ENCODE data around the gene GCSAML. TPM values are rescaled to one million over a fixed set of nuclear protein-coding genes. Genes with fewer than 3 reads are reported as not detected.

The GCSAML gene
- total RNA-seq, 1 donor from 2014 or later = 2.7 TPM

DNA sequence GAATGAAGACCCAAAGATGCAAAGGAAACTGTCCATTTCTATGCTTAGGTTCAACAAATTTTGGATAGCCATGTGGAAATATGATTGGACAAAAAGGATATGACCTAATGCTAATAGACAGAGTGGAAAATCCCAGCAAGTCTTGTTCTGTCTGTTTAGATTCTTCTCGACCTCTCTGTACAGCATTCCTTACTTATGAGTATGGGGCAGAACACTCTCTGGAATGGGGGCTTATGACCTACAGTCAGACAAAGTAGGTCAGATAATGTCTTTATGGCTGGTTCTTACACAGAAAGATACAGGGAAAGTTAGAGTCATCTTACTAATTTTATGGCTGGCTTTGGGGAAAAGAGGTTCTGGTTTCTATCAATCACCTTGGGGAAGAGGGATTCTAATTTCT lies 2.8 kb downstream of the GCSAML start:
- ATAC-seq (no peak), DNase-seq (no peak)
- H3K9me3 ChIP-seq = no peaks in the 10 kb centered on the region
- no peaks in the 10 kb centered on the region for H3K36me3 ChIP-seq
- TF ChIP-seq, protein P1, sequence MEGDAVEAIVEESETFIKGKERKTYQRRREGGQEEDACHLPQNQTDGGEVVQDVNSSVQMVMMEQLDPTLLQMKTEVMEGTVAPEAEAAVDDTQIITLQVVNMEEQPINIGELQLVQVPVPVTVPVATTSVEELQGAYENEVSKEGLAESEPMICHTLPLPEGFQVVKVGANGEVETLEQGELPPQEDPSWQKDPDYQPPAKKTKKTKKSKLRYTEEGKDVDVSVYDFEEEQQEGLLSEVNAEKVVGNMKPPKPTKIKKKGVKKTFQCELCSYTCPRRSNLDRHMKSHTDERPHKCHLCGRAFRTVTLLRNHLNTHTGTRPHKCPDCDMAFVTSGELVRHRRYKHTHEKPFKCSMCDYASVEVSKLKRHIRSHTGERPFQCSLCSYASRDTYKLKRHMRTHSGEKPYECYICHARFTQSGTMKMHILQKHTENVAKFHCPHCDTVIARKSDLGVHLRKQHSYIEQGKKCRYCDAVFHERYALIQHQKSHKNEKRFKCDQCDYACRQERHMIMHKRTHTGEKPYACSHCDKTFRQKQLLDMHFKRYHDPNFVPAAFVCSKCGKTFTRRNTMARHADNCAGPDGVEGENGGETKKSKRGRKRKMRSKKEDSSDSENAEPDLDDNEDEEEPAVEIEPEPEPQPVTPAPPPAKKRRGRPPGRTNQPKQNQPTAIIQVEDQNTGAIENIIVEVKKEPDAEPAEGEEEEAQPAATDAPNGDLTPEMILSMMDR (IDR thresholded peaks at IDR 0.05) = no peak
- no peak overlapping the region for H3K4me3 ChIP-seq
- no peaks in the 10 kb centered on the region for H3K4me1 ChIP-seq
- no peaks in the 10 kb centered on the region for H3K27me3 ChIP-seq
- H3K27ac ChIP-seq = no peak overlapping the region
- intact Hi-C loops (cut with DNase I) = no loop called here

DNA sequence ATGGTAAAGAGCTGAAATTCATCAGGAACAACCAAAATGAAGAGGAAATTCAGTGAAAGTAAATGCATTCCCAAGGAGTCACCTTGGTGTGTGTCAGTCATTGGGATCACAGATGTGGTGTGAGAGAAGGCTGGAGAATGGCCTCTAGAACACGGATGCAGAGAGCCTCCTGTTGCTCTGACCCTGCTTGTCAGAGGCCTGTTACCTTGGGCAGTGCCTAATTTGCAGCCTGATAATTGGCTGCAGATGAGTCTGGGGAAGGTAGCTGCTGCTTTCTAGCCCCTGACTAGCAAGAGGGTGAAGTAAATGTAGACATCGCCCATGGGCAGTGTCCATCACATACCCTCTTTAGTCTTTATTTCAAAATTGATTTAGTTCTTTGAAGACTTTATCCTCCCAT lies 3.3 kb downstream of the GCSAML start:
- Histone ChIP-seq H3K4me1 (no peaks in the 10 kb centered on the region), H3K27ac (no peak overlapping the region), H3K4me3 (no peak overlapping the region), H3K27me3 (no peaks in the 10 kb centered on the region), H3K9me3 (no peaks in the 10 kb centered on the region), H3K36me3 (no peaks in the 10 kb centered on the region)
- intact Hi-C loops (cut with DNase I) = no loop called here
- no peak for DNase-seq
- TF ChIP-seq, protein P1 (IDR thresholded peaks at IDR 0.05) = no peak
- no peak for ATAC-seq

DNA sequence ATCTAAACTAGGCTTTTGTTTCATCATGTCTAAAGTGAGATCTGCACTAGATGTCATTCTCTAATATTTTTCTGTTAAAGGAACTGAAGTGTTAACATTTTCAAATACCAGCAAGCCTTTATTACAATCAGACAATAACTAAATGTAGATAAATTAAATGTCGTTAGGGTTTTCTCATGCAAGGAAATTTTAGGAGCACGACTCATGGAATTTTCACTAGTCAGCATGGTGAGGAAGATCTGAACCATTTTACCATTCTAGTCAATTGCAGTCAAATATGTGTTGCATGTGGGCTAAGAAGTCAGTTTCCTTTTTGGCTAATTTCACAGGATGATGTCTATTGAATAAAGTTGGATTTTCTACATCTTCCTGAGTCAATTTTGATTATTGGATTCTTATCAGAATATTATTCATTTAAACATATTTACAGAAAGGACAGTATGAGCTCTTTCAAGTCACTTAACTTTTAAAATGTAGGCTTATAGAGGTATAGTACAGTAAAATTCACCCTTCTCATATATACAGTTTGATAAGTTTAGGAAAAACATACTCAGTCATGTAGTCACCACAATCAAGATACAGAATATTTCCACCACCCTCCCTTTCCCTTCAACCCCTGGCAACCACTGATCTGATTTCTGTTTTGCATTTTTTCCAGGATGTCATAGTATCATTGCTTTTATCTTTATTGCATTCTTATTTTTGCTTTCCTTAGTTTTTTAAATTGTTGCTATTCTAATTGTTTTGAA lies 9.2 kb downstream of the GCSAML start:
- no peaks in the 10 kb centered on the region for H3K4me1 ChIP-seq
- DNase-seq (no peak), ATAC-seq (no peak)
- H3K4me3 ChIP-seq = no peak overlapping the region
- H3K36me3 ChIP-seq = no peaks in the 10 kb centered on the region
- TF ChIP-seq, protein P1 (IDR thresholded peaks at IDR 0.05) = no peak
- no peaks in the 10 kb centered on the region for H3K27me3 ChIP-seq
- no peak overlapping the region for H3K27ac ChIP-seq
- no peaks in the 10 kb centered on the region for H3K9me3 ChIP-seq
- intact Hi-C loops (cut with DNase I) = no loop called here

DNA sequence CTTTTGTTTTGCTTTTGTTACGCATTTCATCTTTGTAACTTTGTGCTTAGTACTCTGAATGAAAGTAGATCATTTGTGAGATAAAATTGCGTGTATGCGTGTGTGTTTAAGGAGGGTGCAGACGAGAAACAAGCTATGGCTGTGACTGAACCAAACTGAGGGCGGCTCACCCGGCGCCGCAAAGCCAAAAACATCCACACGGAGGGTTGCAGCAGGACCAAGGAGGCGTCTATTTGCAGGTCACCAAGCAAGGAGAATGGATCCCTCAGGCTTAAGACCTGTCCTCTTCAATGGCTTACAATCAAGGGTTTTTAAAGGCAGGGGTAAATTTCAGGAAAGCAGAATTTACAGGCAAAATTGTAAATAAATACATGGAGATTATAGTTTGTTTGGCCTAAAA lies 12.8 kb downstream of the GCSAML start:
- Histone ChIP-seq H3K27ac (no peak overlapping the region), H3K4me3 (no peak overlapping the region), H3K27me3 (no peaks in the 10 kb centered on the region), H3K4me1 (no peaks in the 10 kb centered on the region), H3K36me3 (no peaks in the 10 kb centered on the region), H3K9me3 (no peaks in the 10 kb centered on the region)
- DNase-seq (no peak), ATAC-seq (no peak)
- TF ChIP-seq, protein P1 (IDR thresholded peaks at IDR 0.05) = no peak
- intact Hi-C loops (cut with DNase I) = no loop called here

DNA sequence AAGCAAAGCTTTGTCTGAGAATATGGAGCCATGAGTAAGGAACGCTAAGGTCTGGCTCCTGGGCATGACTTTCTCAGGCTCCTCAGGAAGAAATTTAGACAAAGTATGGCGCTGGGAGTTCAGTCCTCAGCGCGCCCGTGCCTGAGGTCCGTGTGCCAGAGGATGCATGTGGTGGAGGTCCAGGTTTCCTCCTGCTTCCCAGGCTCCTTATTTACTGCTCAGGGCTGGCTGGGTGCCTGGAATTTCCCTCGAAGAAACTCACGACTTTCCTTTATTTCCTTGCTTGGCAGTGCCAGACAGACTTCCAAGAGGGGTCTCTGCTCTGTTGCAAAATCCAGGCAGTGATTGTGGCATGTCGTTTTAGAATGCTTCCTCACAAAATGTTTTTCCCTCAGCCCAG lies 13.3 kb downstream of the GCSAML start:
- H3K27ac ChIP-seq = no peak overlapping the region
- TF ChIP-seq, protein P1 (IDR thresholded peaks at IDR 0.05) = no peak
- H3K9me3 ChIP-seq = no peaks in the 10 kb centered on the region
- no peak overlapping the region for H3K4me3 ChIP-seq
- no peaks in the 10 kb centered on the region for H3K36me3 ChIP-seq
- no peaks in the 10 kb centered on the region for H3K27me3 ChIP-seq
- intact Hi-C loops (cut with DNase I) = no loop called here
- DNase-seq (no peak), ATAC-seq (no peak)
- no peaks in the 10 kb centered on the region for H3K4me1 ChIP-seq

DNA sequence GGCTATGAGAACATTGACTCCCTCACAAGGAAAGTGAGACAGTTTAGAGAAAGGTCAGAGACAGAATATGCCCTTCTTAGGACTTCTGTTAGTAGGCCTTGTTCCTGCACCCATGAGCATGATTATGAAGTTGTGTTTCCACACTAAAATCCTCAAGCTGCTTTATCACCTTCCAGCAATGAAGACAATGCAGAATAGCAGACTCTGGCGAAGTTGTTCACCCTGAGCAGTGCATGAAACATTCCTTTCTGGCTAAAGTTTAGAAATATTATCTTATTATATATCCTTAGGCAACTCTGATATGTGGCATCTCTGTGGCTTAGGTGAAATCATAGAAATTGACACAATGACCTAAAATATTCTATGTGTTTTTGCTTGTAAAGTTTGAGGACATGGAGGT lies 25.3 kb downstream of the GCSAML start:
- TF ChIP-seq, protein P1 (IDR thresholded peaks at IDR 0.05) = no peak
- DNase-seq (no peak), ATAC-seq (no peak)
- no peak overlapping the region for H3K4me3 ChIP-seq
- no peaks in the 10 kb centered on the region for H3K4me1 ChIP-seq
- H3K36me3 ChIP-seq = no peaks in the 10 kb centered on the region
- no peak overlapping the region for H3K27ac ChIP-seq
- H3K27me3 ChIP-seq = no peaks in the 10 kb centered on the region
- no peaks in the 10 kb centered on the region for H3K9me3 ChIP-seq
- intact Hi-C loops (cut with DNase I) = no loop called here
